ENCODE measurements around the gene TNRC6C. TPM values are rescaled to one million over a fixed set of nuclear protein-coding genes. Genes with fewer than 3 reads are reported as not detected.

The TNRC6C gene
- total RNA-seq, 1 donor from 2014 or later: 28.7 TPM

- Mint-ChIP-seq H3K36me3 (ENCODE audit: unreplicated experiment) (peaks cover 4% of the 10 kb centered on the region), H3K27ac (ENCODE audit: unreplicated experiment) (peak overlapping the region; percentile 41), H3K4me3 (ENCODE audit: unreplicated experiment) (no peak overlapping the region), H3K4me1 (ENCODE audit: unreplicated experiment) (peaks cover 38% of the 10 kb centered on the region), H3K27me3 (ENCODE audit: unreplicated experiment) (no peaks in the 10 kb centered on the region), H3K9me3 (ENCODE audit: unreplicated experiment) (no peaks in the 10 kb centered on the region)
- no peak for DNase-seq (ENCODE audit: extremely low spot score, unreplicated experiment)
- no peak for TF ChIP-seq CTCF (IDR thresholded peaks at IDR 0.05)
Measured at GRCh38 chr17:77999413-78000173, 41.1 kb downstream of the TNRC6C start.

DNA sequence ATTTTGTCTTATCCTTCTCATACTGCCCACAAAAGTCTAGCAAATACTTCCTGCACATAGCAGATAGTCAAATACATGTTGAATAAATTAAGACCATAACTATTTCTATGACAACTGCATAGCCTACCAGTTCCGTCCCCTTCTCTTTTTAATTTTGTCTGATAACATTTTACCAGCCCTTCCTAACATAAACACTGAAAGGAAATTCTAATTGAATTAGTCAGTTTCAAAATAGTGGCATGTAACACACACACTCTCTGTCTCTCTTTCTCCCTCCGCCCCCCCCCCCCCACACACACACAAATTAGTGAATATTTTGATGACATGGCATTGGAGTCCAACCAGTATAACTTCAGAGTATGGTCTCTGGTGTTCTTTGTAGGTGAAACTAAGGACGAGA lies 41.8 kb downstream of the TNRC6C start:
- H3K9me3 Mint-ChIP-seq (ENCODE audit: unreplicated experiment): no peaks in the 10 kb centered on the region
- peak overlapping the region; percentile 42 for H3K27ac Mint-ChIP-seq (ENCODE audit: unreplicated experiment)
- no peaks in the 10 kb centered on the region for H3K27me3 Mint-ChIP-seq (ENCODE audit: unreplicated experiment)
- no peak overlapping the region for H3K4me3 Mint-ChIP-seq (ENCODE audit: unreplicated experiment)
- H3K4me1 Mint-ChIP-seq (ENCODE audit: unreplicated experiment): peaks cover 31% of the 10 kb centered on the region
- DNase-seq (ENCODE audit: extremely low spot score, unreplicated experiment): no peak
- TF ChIP-seq CTCF (IDR thresholded peaks at IDR 0.05): no peak
- peaks cover 11% of the 10 kb centered on the region for H3K36me3 Mint-ChIP-seq (ENCODE audit: unreplicated experiment)

DNA sequence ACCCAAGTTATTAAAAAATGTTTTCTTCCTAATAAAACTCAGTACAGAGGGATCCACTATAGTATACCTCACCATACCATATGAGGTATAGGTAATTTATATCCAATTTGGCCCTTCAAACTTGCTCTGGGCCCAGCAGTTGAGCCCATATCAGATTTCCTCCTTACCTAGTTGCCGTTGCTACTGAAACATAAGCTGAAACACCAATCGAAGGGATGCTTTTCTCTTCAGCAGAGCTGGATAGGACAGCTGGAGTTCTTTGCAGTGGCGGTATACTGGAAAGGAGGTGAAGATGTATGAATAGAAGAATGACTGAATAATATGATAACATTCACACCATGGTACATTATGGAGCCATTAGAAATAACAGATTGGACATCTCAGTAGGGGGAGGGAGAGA lies 42.7 kb downstream of the TNRC6C start:
- DNase-seq (ENCODE audit: extremely low spot score, unreplicated experiment): no peak
- H3K27me3 Mint-ChIP-seq (ENCODE audit: unreplicated experiment): no peaks in the 10 kb centered on the region
- TF ChIP-seq CTCF (IDR thresholded peaks at IDR 0.05): no peak
- H3K27ac Mint-ChIP-seq (ENCODE audit: unreplicated experiment): peak overlapping the region; percentile 42
- H3K4me3 Mint-ChIP-seq (ENCODE audit: unreplicated experiment): no peak overlapping the region
- peaks cover 19% of the 10 kb centered on the region for H3K36me3 Mint-ChIP-seq (ENCODE audit: unreplicated experiment)
- peaks cover 23% of the 10 kb centered on the region for H3K4me1 Mint-ChIP-seq (ENCODE audit: unreplicated experiment)
- H3K9me3 Mint-ChIP-seq (ENCODE audit: unreplicated experiment): no peaks in the 10 kb centered on the region

DNA sequence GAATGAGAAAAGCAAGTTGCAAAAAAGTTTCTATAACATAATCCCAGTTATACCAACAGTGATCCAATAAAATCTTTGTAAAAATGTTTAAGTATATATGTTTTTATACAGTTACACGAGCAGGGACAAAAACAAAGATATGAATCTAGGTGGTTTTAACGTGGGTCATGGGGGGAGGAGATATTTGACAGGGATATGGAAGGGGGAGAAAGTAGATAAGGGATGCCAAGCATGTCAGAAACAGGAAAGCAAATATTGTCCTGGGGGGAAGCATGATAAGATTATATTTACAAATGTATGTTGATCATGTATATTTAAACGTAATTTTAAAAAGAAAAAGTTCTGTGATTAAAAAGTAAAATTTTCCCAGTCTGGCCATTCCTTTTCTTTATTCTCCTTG lies 43.1 kb downstream of the TNRC6C start:
- no peak for DNase-seq (ENCODE audit: extremely low spot score, unreplicated experiment)
- H3K27me3 Mint-ChIP-seq (ENCODE audit: unreplicated experiment): no peaks in the 10 kb centered on the region
- peaks cover 22% of the 10 kb centered on the region for H3K36me3 Mint-ChIP-seq (ENCODE audit: unreplicated experiment)
- TF ChIP-seq CTCF (IDR thresholded peaks at IDR 0.05): no peak
- H3K9me3 Mint-ChIP-seq (ENCODE audit: unreplicated experiment): no peaks in the 10 kb centered on the region
- H3K27ac Mint-ChIP-seq (ENCODE audit: unreplicated experiment): no peak overlapping the region
- H3K4me3 Mint-ChIP-seq (ENCODE audit: unreplicated experiment): no peak overlapping the region
- H3K4me1 Mint-ChIP-seq (ENCODE audit: unreplicated experiment): peaks cover 22% of the 10 kb centered on the region

GRCh38 chr17:78002166-78002565 lies 43.7 kb downstream of the TNRC6C start:
- no peak for DNase-seq (ENCODE audit: extremely low spot score, unreplicated experiment)
- TF ChIP-seq CTCF (IDR thresholded peaks at IDR 0.05): no peak
- no peak overlapping the region for H3K27ac Mint-ChIP-seq (ENCODE audit: unreplicated experiment)
- H3K27me3 Mint-ChIP-seq (ENCODE audit: unreplicated experiment): no peaks in the 10 kb centered on the region
- no peak overlapping the region for H3K4me3 Mint-ChIP-seq (ENCODE audit: unreplicated experiment)
- no peaks in the 10 kb centered on the region for H3K9me3 Mint-ChIP-seq (ENCODE audit: unreplicated experiment)
- peaks cover 22% of the 10 kb centered on the region for H3K4me1 Mint-ChIP-seq (ENCODE audit: unreplicated experiment)
- peaks cover 24% of the 10 kb centered on the region for H3K36me3 Mint-ChIP-seq (ENCODE audit: unreplicated experiment)
